ENCODE results near the gene LCAT. TPM values are rescaled to one million over a fixed set of nuclear protein-coding genes. Genes with fewer than 3 reads are reported as not detected.

LCAT gene
- total RNA-seq, result 8.5 and 8.9 TPM in 2 replicates

GRCh38 chr16:67943619-67944504 is at the start of gene LCAT:
Gene LCAT (minus strand): TSS chr16:67944120. CDS start chr16:67944101, 19 bp downstream.

GRCh38 chr16:67979955-67980678 is 36.2 kb upstream of the LCAT start, which contains the start of gene DPEP3:
Gene DPEP3 (minus strand): TSS chr16:67980499. CDS start chr16:67980380, 119 bp downstream.

GRCh38 chr16:67968400-67969253 is 24.7 kb upstream of the LCAT start, which contains the start of gene SLC12A4:
Gene SLC12A4 (minus strand): TSS chr16:67968637. CDS start chr16:67968553, 84 bp downstream.

GRCh38 chr16:67936124-67936879 is 7.6 kb downstream of the LCAT start, which contains the start of gene PSMB10:
Gene PSMB10 (minus strand): TSS chr16:67936850. CDS start chr16:67936749, 101 bp downstream.

GRCh38 chr16:67931712-67932461 is 12.0 kb downstream of the LCAT start, which contains the start of gene CTRL:
Gene CTRL (minus strand): TSS chr16:67931862. CDS start chr16:67931852, 10 bp downstream.

GRCh38 chr16:67892899-67893742 is 50.8 kb downstream of the LCAT start, which contains the start of gene PSKH1:
Gene PSKH1 (plus strand): TSS chr16:67893254. CDS start chr16:67908750, 15,496 bp downstream.

Other genes with a start within 250 kb of the LCAT start
- gene GFOD2, start 224.8 kb downstream of the LCAT start, total RNA-seq, result 8.5 and 11.8 TPM in 2 replicates
- 5.7 and 5.8 TPM in 2 replicates for gene RANBP10, start 137.6 kb downstream of the LCAT start, total RNA-seq
- gene TSNAXIP1, start 137.2 kb downstream of the LCAT start, total RNA-seq, result 0.15 and 0.62 TPM in 2 replicates
- gene THAP11, start 101.8 kb downstream of the LCAT start, total RNA-seq, result 36.1 and 45.9 TPM in 2 replicates
- gene NUTF2, start 97.2 kb downstream of the LCAT start, total RNA-seq, result 65.6 and 89.6 TPM in 2 replicates
- gene CENPT, start 96.4 kb downstream of the LCAT start, total RNA-seq, result 22.8 and 25.8 TPM in 2 replicates
- gene EDC4, start 71.1 kb downstream of the LCAT start, total RNA-seq, result 18.2 and 35.9 TPM in 2 replicates
- not detected in 2 replicates for gene NRN1L, start 59.2 kb downstream of the LCAT start, total RNA-seq
- 21.5 and 24.1 TPM in 2 replicates for gene PSKH1, start 50.9 kb downstream of the LCAT start, total RNA-seq
- 0.62 TPM in 1 of 2 replicates, not detected in the other for gene CTRL, start 12.3 kb downstream of the LCAT start, total RNA-seq
- gene PSMB10, start 7.3 kb downstream of the LCAT start, total RNA-seq, result 42.9 and 45.7 TPM in 2 replicates
- 32.1 and 42.1 TPM in 2 replicates for gene SLC12A4, start 24.5 kb upstream of the LCAT start, total RNA-seq
- not detected in 2 replicates for gene DPEP3, start 36.4 kb upstream of the LCAT start, total RNA-seq
- not detected in 2 replicates for gene DPEP2, start 55.4 kb upstream of the LCAT start, total RNA-seq
- gene DPEP2NB, start 71.8 kb upstream of the LCAT start, total RNA-seq, result not detected in 2 replicates
- gene DDX28, start 79.1 kb upstream of the LCAT start, total RNA-seq, result 5.5 and 5.8 TPM in 2 replicates
- gene DUS2, start 79.2 kb upstream of the LCAT start, total RNA-seq, result 4.6 and 4.9 TPM in 2 replicates
- 15.7 and 18.8 TPM in 2 replicates for gene NFATC3, start 141.2 kb upstream of the LCAT start, total RNA-seq

Data from cardiac ventricle fibroblast (primary cell).